Measurements from ENCODE around the gene SEC24D. TPM values are rescaled to one million over a fixed set of nuclear protein-coding genes. Genes with fewer than 3 reads are reported as not detected.

The SEC24D gene
- total and polyA plus RNA-seq, 2 of the 8 experiments (the other 6 are each of a cell fraction or from before 2014, with no cell fraction given): 28.9 to 91.6 TPM

DNA sequence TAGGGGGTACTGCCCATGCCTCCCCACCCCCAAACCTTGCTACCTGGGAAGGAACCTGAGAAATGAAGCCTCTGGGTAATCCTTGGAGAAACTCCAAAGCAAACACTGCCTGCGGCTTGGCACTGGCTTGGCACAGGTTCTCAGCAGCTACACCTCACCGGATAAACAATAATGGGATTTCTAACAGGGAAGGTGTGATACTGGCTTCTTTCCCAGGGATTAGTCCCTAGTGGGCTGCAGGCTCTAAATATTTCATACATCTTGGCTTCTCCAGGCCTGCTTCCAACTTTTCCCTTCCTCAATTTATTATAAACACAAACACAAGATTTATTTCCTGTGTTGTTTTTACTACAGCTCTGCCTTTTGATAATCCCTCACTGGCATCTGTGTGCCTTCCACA lies 12.5 kb downstream of the SEC24D start:
- H2AFZ ChIP-seq (ENCODE audit: low read length): no peak overlapping the region
- H3K18ac ChIP-seq (ENCODE audit: extremely low read depth, low read length): no peak overlapping the region
- ChIA-PET CTCF (ENCODE audit: partially characterized antibody) (interaction anchor here (0.6 to 2.6 kb wide), 10 partner anchors 9 to 67 kb away, joined by 3 to 9 read pairs (median 4); no protein-coding TSS in a partner anchor), POLR2A (ENCODE audit: partially characterized antibody) (interaction anchor here (2.5 kb wide), 1 partner anchor 12 kb away, joined by 6 read pairs; no protein-coding TSS in a partner anchor)
- no peak overlapping the region for H3K4me3 ChIP-seq (ENCODE audit: extremely low read depth in 1 of 4, insufficient read depth in 2 of 4, low read depth in 3 of 4, low read length in 4 of 4)
- H3K9me3 ChIP-seq (ENCODE audit: insufficient read depth in 2 of 2, low read depth in 1 of 2, low read length in 1 of 2): no peaks in the 10 kb centered on the region
- no peak overlapping the region for H3K23ac ChIP-seq (ENCODE audit: insufficient read length)
- H3K79me1 ChIP-seq (ENCODE audit: low read depth, low read length): peaks cover 3% of the 10 kb centered on the region; the same call in 1 of the 2 replicates
- H2BK15ac ChIP-seq (ENCODE audit: low read length): no peak overlapping the region
- peaks cover 0 to 1% of the 10 kb centered on the region in 2 experiments for H4K20me1 ChIP-seq (replicated peaks in 1 of 2; ENCODE audit: control insufficient read depth in 1 of 2, insufficient read depth in 2 of 2, low read length in 2 of 2)
- no peak overlapping the region for H2BK5ac ChIP-seq (ENCODE audit: low read depth, low read length)
- H4K8ac ChIP-seq (ENCODE audit: extremely low read depth, insufficient read depth, low read length): no peak overlapping the region
- H3K4me2 ChIP-seq (ENCODE audit: insufficient read depth in 1 of 2, low read depth in 2 of 2, low read length in 2 of 2): no peak overlapping the region
- FAIRE-seq: no peak
- no peak overlapping the region for H3K14ac ChIP-seq (ENCODE audit: insufficient read length)
- H4K91ac ChIP-seq (replicated peaks; ENCODE audit: insufficient read length, low read length): no peak overlapping the region
- no peak overlapping the region for H3K9ac ChIP-seq (replicated peaks in 1 of 4; ENCODE audit: extremely low read depth in 1 of 4, low read depth in 3 of 4, low read length in 3 of 4)
- H4K5ac ChIP-seq (ENCODE audit: insufficient read length, low read depth, low read length): no peak overlapping the region
- H2BK20ac ChIP-seq (ENCODE audit: low read length): no peak overlapping the region
- no peaks in the 10 kb centered on the region for H3K27me3 ChIP-seq (replicated peaks in 1 of 4; ENCODE audit: control insufficient read depth in 3 of 4, extremely low read depth in 1 of 4, insufficient read depth in 3 of 4, low read length in 3 of 4)
- 91% methylated on average over 2 of the region's 2 CpGs; no CpG with 5 or more reads in 1 of the 2 experiments for WGBS, 2 experiments (ENCODE audit: extremely low coverage in 1 of 2, insufficient coverage in 1 of 2, insufficient read length in 1 of 2, insufficient replicate concordance in 2 of 2, low coverage in 1 of 2, low lambda C conversion rate in 2 of 2, missing lambda C conversion rate in 1 of 2)
- H2AK5ac ChIP-seq (ENCODE audit: low read depth, low read length): no peak overlapping the region
- H3K56ac ChIP-seq (replicated peaks; ENCODE audit: insufficient read length, low read depth, low read length): no peak overlapping the region
- no peaks in the 10 kb centered on the region for H3K23me2 ChIP-seq (ENCODE audit: low read depth, low read length)
- peaks cover 0 to 9% (median 5%) of the 10 kb centered on the region in 4 experiments for H3K4me1 ChIP-seq (replicated peaks in 1 of 4; ENCODE audit: control insufficient read depth in 3 of 4, insufficient read depth in 4 of 4, low read length in 3 of 4)
- no peak for DNase-seq (ENCODE audit: low read depth in 1 of 2, low spot score in 2 of 2)
- H3K27ac ChIP-seq (ENCODE audit: low read depth, low read length): no peak overlapping the region
- H3K36me3 ChIP-seq (ENCODE audit: control insufficient read depth in 2 of 4, insufficient read depth in 4 of 4, low read length in 3 of 4): peaks cover 0 to 30% (median 19%) of the 10 kb centered on the region in 4 experiments; a peak in 7 of 8 replicates
- H2BK12ac ChIP-seq (ENCODE audit: low read depth, low read length): no peak overlapping the region
- H3K79me2 ChIP-seq (ENCODE audit: control insufficient read depth in 1 of 2, insufficient read depth in 2 of 2, low read length in 2 of 2): peaks cover 3 to 86% of the 10 kb centered on the region in 2 experiments; a peak in 2 of 4 replicates
- no peak overlapping the region for H2BK120ac ChIP-seq (replicated peaks; ENCODE audit: low read depth, low read length)
- no peak overlapping the region for H3K4ac ChIP-seq (replicated peaks; ENCODE audit: insufficient read length, low read depth, low read length)
- TF ChIP-seq CBX8 (IDR thresholded peaks at IDR 0.05; ENCODE audit: borderline replicate concordance, low read depth, low read length): no peak
- no peak for TF ChIP-seq ASH2L (IDR thresholded peaks at IDR 0.05; ENCODE audit: low read length)
- TF ChIP-seq KDM5A (IDR thresholded peaks at IDR 0.05; ENCODE audit: low read length): no peak
- no peak for TF ChIP-seq KDM1A (IDR thresholded peaks at IDR 0.05; ENCODE audit: borderline replicate concordance, low read length)
- no peak for TF ChIP-seq E2F6 (IDR thresholded peaks at IDR 0.05)
- TF ChIP-seq, protein P1, sequence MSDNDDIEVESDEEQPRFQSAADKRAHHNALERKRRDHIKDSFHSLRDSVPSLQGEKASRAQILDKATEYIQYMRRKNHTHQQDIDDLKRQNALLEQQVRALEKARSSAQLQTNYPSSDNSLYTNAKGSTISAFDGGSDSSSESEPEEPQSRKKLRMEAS (IDR thresholded peaks at IDR 0.05): no peak
- TF ChIP-seq, protein P2, sequence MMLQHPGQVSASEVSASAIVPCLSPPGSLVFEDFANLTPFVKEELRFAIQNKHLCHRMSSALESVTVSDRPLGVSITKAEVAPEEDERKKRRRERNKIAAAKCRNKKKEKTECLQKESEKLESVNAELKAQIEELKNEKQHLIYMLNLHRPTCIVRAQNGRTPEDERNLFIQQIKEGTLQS (IDR thresholded peaks at IDR 0.05; ENCODE audit: insufficient read depth, low read depth, low read length): no peak
- no peak for TF ChIP-seq JUN (IDR thresholded peaks at IDR 0.05; ENCODE audit: low read depth, low read length)
- TF ChIP-seq ZNF274 (IDR thresholded peaks at IDR 0.05; ENCODE audit: borderline replicate concordance, extremely low read depth, low read length): no peak
- TF ChIP-seq GTF2F1 (IDR thresholded peaks at IDR 0.05; ENCODE audit: borderline replicate concordance, low read depth, low read length): no peak
- no peak for TF ChIP-seq RFX5 (IDR thresholded peaks at IDR 0.05; ENCODE audit: borderline replicate concordance, low read depth, low read length)
- TF ChIP-seq MAFK (IDR thresholded peaks at IDR 0.05; ENCODE audit: low read depth, low read length): no peak
